Measurements from ENCODE around the gene SPTBN1. TPM values are rescaled to one million over a fixed set of nuclear protein-coding genes. Genes with fewer than 3 reads are reported as not detected.

The SPTBN1 gene
- total and polyA plus RNA-seq, 2 of the 4 experiments (the other 2 are of a cell fraction) = 49.1 to 241 TPM

DNA sequence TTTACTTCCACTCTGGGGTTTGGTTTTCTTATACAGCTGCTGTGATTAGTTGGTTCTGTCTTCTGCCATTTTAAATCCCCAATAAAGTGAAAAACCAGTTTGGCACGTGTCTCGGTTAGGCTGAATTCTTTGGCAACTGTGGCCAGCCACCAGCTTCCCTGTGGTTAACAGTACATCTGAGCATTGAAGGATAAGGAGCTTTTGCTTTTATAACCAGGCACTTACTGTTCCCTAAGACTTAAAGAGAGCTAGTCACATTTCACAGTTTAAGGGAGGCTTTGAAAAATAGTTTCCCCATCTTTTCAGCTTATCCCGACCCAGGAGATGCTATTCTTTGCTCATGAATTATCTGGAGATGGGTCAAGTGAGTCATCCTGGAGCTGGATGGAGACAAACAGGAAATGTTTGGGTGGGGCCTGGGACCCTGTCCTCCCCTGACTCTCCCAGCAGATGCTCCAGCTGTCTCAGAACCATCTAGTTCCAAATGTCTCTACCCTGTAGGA, 210.1 kb downstream of the SPTBN1 start:
- no peaks in the 10 kb centered on the region for H3K27me3 ChIP-seq (ENCODE audit: control insufficient read depth, insufficient read depth, low read length)
- WGBS, 2 experiments (ENCODE audit: extremely low coverage in 2 of 2, insufficient read length in 1 of 2) = no CpG with 5 or more reads among the region's 3 CpGs
- ATAC-seq (ENCODE audit: low read depth) (peak; percentile 60), DNase-seq (peak; percentile 81)
- TF ChIP-seq CHD1 (IDR thresholded peaks at IDR 0.05; ENCODE audit: low read depth, low read length) (no peak), CEBPB (IDR thresholded peaks at IDR 0.05; ENCODE audit: low read depth, low read length) (no peak), BHLHE40 (IDR thresholded peaks at IDR 0.05; ENCODE audit: low read depth, low read length) (peak; percentile 69; the same call in 1 of the 2 replicates), FOS (IDR thresholded peaks at IDR 0.05; ENCODE audit: low read depth, low read length) (peak; percentile 51; the same call in 1 of the 2 replicates)
- H3K4me2 ChIP-seq (ENCODE audit: low read depth, low read length) = peak overlapping the region; percentile 18; the same call in 1 of the 2 replicates
- H3K27ac ChIP-seq (ENCODE audit: insufficient read depth, low read length) = peak overlapping the region; percentile 68; the same call in 1 of the 2 replicates
- dilution Hi-C loops (cut with HindIII; ENCODE audit: low sequenced_read_pairs, unreplicated experiment) (no loop called here), in situ Hi-C loops (cut with MboI; ENCODE audit: low sequenced_read_pairs) (no loop called here), intact Hi-C loops (cut with micrococcal nuclease) (no loop called here)
- peak overlapping the region; percentile 76 for H3K4ac ChIP-seq (ENCODE audit: low read depth, low read length)
- H3K18ac ChIP-seq (ENCODE audit: low read depth, low read length) = peak overlapping the region; percentile 5; the same call in 1 of the 2 replicates
- peaks cover 16 to 60% of the 10 kb centered on the region in 2 experiments; a peak in 3 of 4 replicates for H3K79me1 ChIP-seq (ENCODE audit: low read depth in 1 of 2, low read length in 2 of 2)
- peaks cover 35% of the 10 kb centered on the region for H3K36me3 ChIP-seq (ENCODE audit: control insufficient read depth, insufficient read depth, low read length)
- peak overlapping the region; percentile 55 for H3K23ac ChIP-seq (ENCODE audit: low read depth, low read length)
- peak overlapping the region; percentile 60 to 62 for H4K8ac ChIP-seq (ENCODE audit: low read depth in 2 of 2, low read length in 2 of 2)
- no peak overlapping the region for H3K4me3 ChIP-seq (ENCODE audit: insufficient read depth, low read depth, low read length)
- H3K14ac ChIP-seq (replicated peaks; ENCODE audit: low read depth, low read length) = peak overlapping the region; percentile 81
- no peak overlapping the region for H2AFZ ChIP-seq (replicated peaks; ENCODE audit: low read length, poor library complexity)
- 0 out of 2 replicates have a peak overlapping the region, but pooled peaks have one; percentile 32 for H3K56ac ChIP-seq (ENCODE audit: extremely low read depth, insufficient read depth, low read length)
- H3K9me3 ChIP-seq (ENCODE audit: control insufficient read depth, insufficient read depth, low read length) = no peaks in the 10 kb centered on the region
- ChIA-PET CTCF (interaction anchor here (0.5 to 2.4 kb wide), 10 partner anchors 10 to 547 kb away, joined by 3 to 13 read pairs (median 5); no protein-coding TSS in a partner anchor), POLR2A (ENCODE audit: unreplicated experiment) (interaction anchor here (1.2 kb wide), 1 partner anchor 38 kb away, joined by 5 read pairs; no protein-coding TSS in a partner anchor)
- peaks cover 13% of the 10 kb centered on the region; the same call in 1 of the 2 replicates for H4K20me1 ChIP-seq (ENCODE audit: insufficient read depth, low read length)
- H4K91ac ChIP-seq (ENCODE audit: insufficient read depth, low read depth, low read length) = peak overlapping the region; percentile 80
- H2AK9ac ChIP-seq (replicated peaks; ENCODE audit: low read depth, low read length, poor library complexity) = no peak overlapping the region
- no peak overlapping the region for H3K9ac ChIP-seq (ENCODE audit: low read depth, low read length)
- peak overlapping the region; percentile 84 for H2AK5ac ChIP-seq (ENCODE audit: low read depth, low read length)
- peak overlapping the region; percentile 76 for H2BK120ac ChIP-seq (ENCODE audit: low read depth, low read length)
- peaks cover 21% of the 10 kb centered on the region for H3K9me1 ChIP-seq (ENCODE audit: insufficient read depth, low read length)
- H2BK5ac ChIP-seq (ENCODE audit: low read depth, low read length, poor library complexity, severe bottlenecking) = peak overlapping the region; percentile 73
- peak overlapping the region; percentile 60; the same call in 1 of the 3 replicates for H2BK15ac ChIP-seq (ENCODE audit: low read depth, low read length)
- H4K5ac ChIP-seq (ENCODE audit: low read depth, low read length) = peak overlapping the region; percentile 6
- H2BK20ac ChIP-seq (ENCODE audit: low read depth, low read length) = peak overlapping the region; percentile 44
- no TSS peak for BruUV-seq (replicated peaks)
- H3K4me1 ChIP-seq (ENCODE audit: control insufficient read depth, insufficient read depth, low read length) = peaks cover 19% of the 10 kb centered on the region

Measured in IMR-90 (cell line).